IMR-90 (cell line): ENCODE measurements around the gene RBBP8. TPM values are rescaled to one million over a fixed set of nuclear protein-coding genes. Genes with fewer than 3 reads are reported as not detected.
A peak's percentile ranks its signal among the peaks of the same experiment; 100 is the strongest.

Experiments used
- ATAC-seq: fragments of 200-7000 bp; cut with Tn5 transposase; 2 replicates; pipeline ENCODE4 v1.9.1; 2020; ENCODE audit warnings: low read depth, mild to moderate bottlenecking, moderate library complexity
- BruUV-seq: library from RNA; stranded (reverse); fragments of 400-500 nt; replicated peaks from 2 replicates; lab custom pipeline; 2021; lab: Mats Ljungman, UMichigan
- CTCF ChIA-PET: fragments of 300-600 bp; formaldehyde crosslinking; extraction: SDS; loops from one replicate; lab custom pipeline; 2021; ENCODE audit warnings: antibody characterized with exemption; lab: Yijun Ruan, JAX
- POLR2A ChIA-PET: fragments of 300-600 bp; sonication (Branson Sonifier 250); formaldehyde crosslinking; loops from one replicate; lab custom pipeline; 2022; ENCODE audit warnings: antibody characterized with exemption; ENCODE audit not compliant: unreplicated experiment; lab: Charles Lee
- DNase-seq: peaks from one replicate; pipeline ENCODE4 v3.0.0; 2013
- H2AFZ ChIP-seq: replicated peaks from 2 replicates; pipeline ENCODE3; 2013; ENCODE audit warnings: low read length, mild to moderate bottlenecking; ENCODE audit not compliant: poor library complexity
- H2AK5ac ChIP-seq: 2 replicates; pipeline ENCODE4 v1.6.1; 2013; ENCODE audit warnings: low read depth, low read length, inconsistent platforms
- H2AK9ac ChIP-seq: replicated peaks from 2 replicates; pipeline ENCODE3; 2013; ENCODE audit warnings: mild to moderate bottlenecking, low read depth, low read length, moderate library complexity; ENCODE audit not compliant: poor library complexity
- H2BK120ac ChIP-seq: 2 replicates; pipeline ENCODE4 v1.6.1; 2013; ENCODE audit warnings: low read depth, low read length, inconsistent platforms
- H2BK15ac ChIP-seq: 3 replicates; pipeline ENCODE4 v1.6.1; 2013; ENCODE audit warnings: low read depth, low read length, inconsistent platforms
- H2BK20ac ChIP-seq: 2 replicates; pipeline ENCODE4 v1.6.1; 2013; ENCODE audit warnings: low read depth, mild to moderate bottlenecking, inconsistent platforms, low read length, moderate library complexity
- H2BK5ac ChIP-seq: 2 replicates; pipeline ENCODE4 v1.6.1; 2013; ENCODE audit warnings: mild to moderate bottlenecking, low read depth, low read length, inconsistent platforms; ENCODE audit not compliant: poor library complexity, severe bottlenecking
- H3K14ac ChIP-seq: replicated peaks from 2 replicates; pipeline ENCODE4 v1.6.1; 2013; ENCODE audit warnings: low read depth, low read length, inconsistent platforms
- H3K18ac ChIP-seq: 2 replicates; pipeline ENCODE4 v1.6.1; 2013; ENCODE audit warnings: low read depth, low read length, control low read depth
- H3K23ac ChIP-seq: 2 replicates; pipeline ENCODE4 v1.6.1; 2013; ENCODE audit warnings: low read depth, low read length, inconsistent platforms
- H3K27ac ChIP-seq: 2 replicates; pipeline ENCODE4 v1.5.1; 2013; ENCODE audit warnings: mild to moderate bottlenecking, control low read depth, low read length; ENCODE audit not compliant: insufficient read depth
- H3K27me3 ChIP-seq: 2 replicates; pipeline ENCODE4 v1.6.1; 2013; ENCODE audit warnings: low read length; ENCODE audit not compliant: control insufficient read depth, insufficient read depth
- H3K36me3 ChIP-seq: 2 replicates; pipeline ENCODE4 v1.6.1; 2013; ENCODE audit warnings: low read length, mixed read lengths; ENCODE audit not compliant: control insufficient read depth, insufficient read depth
- H3K4ac ChIP-seq: 2 replicates; pipeline ENCODE4 v1.6.1; 2013; ENCODE audit warnings: low read depth, low read length, inconsistent platforms
- H3K4me1 ChIP-seq: 2 replicates; pipeline ENCODE4 v1.6.1; 2013; ENCODE audit warnings: low read length, mixed read lengths; ENCODE audit not compliant: control insufficient read depth, insufficient read depth
- H3K4me2 ChIP-seq: 2 replicates; pipeline ENCODE4 v1.6.1; 2013; ENCODE audit warnings: low read depth, mild to moderate bottlenecking, control low read depth, low read length, moderate library complexity
- H3K4me3 ChIP-seq: 2 replicates; pipeline ENCODE4 v1.5.1; 2013; ENCODE audit warnings: low read depth, mild to moderate bottlenecking, control low read depth, low read length, moderate library complexity; ENCODE audit not compliant: insufficient read depth
- H3K56ac ChIP-seq: 2 replicates; pipeline ENCODE4 v1.6.1; 2013; ENCODE audit warnings: low read length, inconsistent platforms; ENCODE audit not compliant: insufficient read depth; ENCODE audit errors: extremely low read depth
- H3K79me1 ChIP-seq, 2 experiments: 2 replicates each; pipeline ENCODE4 v1.6.1; 2013; ENCODE audit warnings: low read length in 2 of 2, inconsistent platforms in 1 of 2, low read depth in 1 of 2
- H3K9ac ChIP-seq: 2 replicates; pipeline ENCODE4 v1.6.1; 2013; ENCODE audit warnings: low read depth, low read length, control low read depth
- H3K9me1 ChIP-seq: 2 replicates; pipeline ENCODE4 v1.6.1; 2013; ENCODE audit warnings: low read length, inconsistent platforms; ENCODE audit not compliant: insufficient read depth
- H3K9me3 ChIP-seq: 2 replicates; pipeline ENCODE4 v1.6.1; 2013; ENCODE audit warnings: low read length; ENCODE audit not compliant: control insufficient read depth, insufficient read depth
- H4K20me1 ChIP-seq: 2 replicates; pipeline ENCODE4 v1.6.1; 2013; ENCODE audit warnings: low read length, inconsistent platforms; ENCODE audit not compliant: insufficient read depth
- H4K5ac ChIP-seq: 2 replicates; pipeline ENCODE4 v1.6.1; 2013; ENCODE audit warnings: mild to moderate bottlenecking, low read depth, low read length, control low read depth
- H4K8ac ChIP-seq, 2 experiments: 2 replicates each; pipeline ENCODE4 v1.6.1; 2013; ENCODE audit warnings: low read depth in 2 of 2, low read length in 2 of 2, control low read depth in 1 of 2, inconsistent platforms in 1 of 2
- H4K91ac ChIP-seq: 2 replicates; pipeline ENCODE4 v1.6.1; 2013; ENCODE audit warnings: low read depth, low read length, inconsistent platforms; ENCODE audit not compliant: insufficient read depth
- CEBPB ChIP-seq: IDR thresholded peaks from 2 replicates; pipeline ENCODE4 v1.6.1; 2012; ENCODE audit warnings: low read depth, low read length, improper control_type of control experiment
- CHD1 ChIP-seq: IDR thresholded peaks from 2 replicates; pipeline ENCODE4 v1.6.1; 2012; ENCODE audit warnings: low read depth, low read length, improper control_type of control experiment
- CTCF ChIP-seq: conservative IDR thresholded peaks from 2 replicates; pipeline ENCODE4 v1.5.1; 2012; ENCODE audit warnings: mild to moderate bottlenecking, low read depth, low read length, improper control_type of control experiment
- ELK1 ChIP-seq: fragments of 150-350 bp; IDR thresholded peaks from 2 replicates; pipeline ENCODE4 v1.6.1; 2016; ENCODE audit warnings: low read depth, mild to moderate bottlenecking, low read length, moderate library complexity, borderline replicate concordance
- FOS ChIP-seq: fragments of 150-350 bp; IDR thresholded peaks from 2 replicates; pipeline ENCODE4 v1.6.1; 2016; ENCODE audit warnings: low read depth, low read length
- MAFK ChIP-seq: IDR thresholded peaks from 2 replicates; pipeline ENCODE4 v1.6.1; 2012; ENCODE audit warnings: low read depth, low read length, improper control_type of control experiment
- MAZ ChIP-seq: IDR thresholded peaks from 2 replicates; pipeline ENCODE4 v1.6.1; 2012; ENCODE audit warnings: low read depth, mild to moderate bottlenecking, low read length, improper control_type of control experiment, moderate library complexity, borderline replicate concordance
- MXI1 ChIP-seq: IDR thresholded peaks from 2 replicates; pipeline ENCODE4 v1.6.1; 2012; ENCODE audit warnings: low read depth, mild to moderate bottlenecking, low read length, moderate library complexity, borderline replicate concordance
- NFE2L2 ChIP-seq: fragments of 150-350 bp; IDR thresholded peaks from 2 replicates; pipeline ENCODE4 v1.6.1; 2016; ENCODE audit warnings: low read depth, mild to moderate bottlenecking, low read length
- POLR2A ChIP-seq: IDR thresholded peaks from 2 replicates; pipeline ENCODE4 v1.6.1; 2012; ENCODE audit warnings: mild to moderate bottlenecking, low read depth, low read length
- RAD21 ChIP-seq: IDR thresholded peaks from 2 replicates; pipeline ENCODE4 v1.6.1; 2012; ENCODE audit warnings: low read length, improper control_type of control experiment
- SMC3 ChIP-seq: fragments of 150-350 bp; IDR thresholded peaks from 2 replicates; pipeline ENCODE4 v1.6.1; 2016; ENCODE audit warnings: low read depth, mild to moderate bottlenecking, antibody characterized with exemption, low read length, moderate library complexity
- USF2 ChIP-seq: fragments of 150-350 bp; IDR thresholded peaks from 2 replicates; pipeline ENCODE4 v1.6.1; 2017; ENCODE audit warnings: mild to moderate bottlenecking, antibody characterized with exemption, low read length, low read depth
- WGBS, 2 experiments: methylation state at CpG; one replicate each; pipeline versions ENCODE4 v1.1.5 to v1.1.7; 2013; ENCODE audit warnings: missing lambda C conversion rate in 2 of 2; ENCODE audit not compliant: insufficient read length in 1 of 2; ENCODE audit errors: extremely low coverage in 2 of 2; 5-methylcytosine and 5-hydroxymethylcytosine counted together
- dilution Hi-C: fragments of 300-500 bp; cut with HindIII; formaldehyde crosslinking; loops from one replicate; pipeline ENCODE4 v1.14.3; 2018; ENCODE audit warnings: low sequenced_read_pairs; ENCODE audit not compliant: unreplicated experiment
- in situ Hi-C: fragments of 300-500 bp; cut with MboI; formaldehyde crosslinking; loops from 3 replicates; pipeline ENCODE4 v1.14.3; 2019; ENCODE audit warnings: low sequenced_read_pairs, inconsistent platforms, mixed read lengths
- intact Hi-C: fragments of 100-400 bp; cut with micrococcal nuclease; formaldehyde crosslinking; loops from 2 replicates; pipeline ENCODE4 v1.10.0; 2022
- polyA plus RNA-seq, 3 experiments: library from polyadenylated mRNA; depleted of rRNA; stranded (reverse); fragments of >200 nt; gene quantifications; 2 replicates each; pipeline ENCODE4 v1.2.3, GENCODE V29; 2012; ENCODE audit warnings: low replicate concordance in 1 of 3
- total RNA-seq: library from RNA; depleted of rRNA; stranded (reverse); fragments of >200 nt; gene quantifications from 2 replicates; pipeline ENCODE4 v1.2.3, GENCODE V29; 2012

RBBP8 gene
- total and polyA plus RNA-seq, 2 of the 4 experiments (the other 2 are of a cell fraction), result 12.0 to 21.1 TPM

- Histone ChIP-seq H3K4me1 (no peaks in the 10 kb centered on the region), H3K18ac (no peak overlapping the region), H2BK20ac (no peak overlapping the region), H4K91ac (no peak overlapping the region), H2AFZ (no peak overlapping the region), H2BK5ac (no peak overlapping the region), H3K36me3 (no peaks in the 10 kb centered on the region), H2BK15ac (no peak overlapping the region), H3K9me1 (0 out of 2 replicates have a peak, but pooled peaks cover 3% of the 10 kb centered on the region), H2AK9ac (no peak overlapping the region), H4K20me1 (no peaks in the 10 kb centered on the region), H3K4me2 (no peak overlapping the region), H2AK5ac (no peak overlapping the region), H3K14ac (no peak overlapping the region), H4K5ac (0 out of 2 replicates have a peak overlapping the region, but pooled peaks have one; percentile 23), H3K4me3 (no peak overlapping the region), H3K9me3 (no peaks in the 10 kb centered on the region), H2BK120ac (no peak overlapping the region), H3K27ac (no peak overlapping the region), H3K27me3 (no peaks in the 10 kb centered on the region), H3K56ac (no peak overlapping the region), H3K23ac (no peak overlapping the region), H3K4ac (no peak overlapping the region), H4K8ac (no peak overlapping the region), H3K9ac (no peak overlapping the region), H3K79me1 (peaks cover 3 to 6% of the 10 kb centered on the region in 2 experiments; a peak in 2 of 4 replicates)
- dilution Hi-C loops (no loop called here), in situ Hi-C loops (no loop called here), intact Hi-C loops (no loop called here)
- no CpG with 5 or more reads among the region's 3 CpGs for WGBS, 2 experiments
- TF ChIP-seq MAZ, result no peak
- no peak for TF ChIP-seq ELK1
- TF ChIP-seq MAFK, result no peak
- no peak for TF ChIP-seq POLR2A
- TF ChIP-seq CEBPB, result no peak
- TF ChIP-seq NFE2L2, result no peak
- TF ChIP-seq CHD1, result no peak
- no peak for TF ChIP-seq CTCF
- TF ChIP-seq RAD21, result no peak
- no peak for TF ChIP-seq SMC3
- TF ChIP-seq FOS, result no peak
- no peak for TF ChIP-seq USF2
- TF ChIP-seq MXI1, result no peak
- BruUV-seq, result no TSS peak
- ATAC-seq (no peak), DNase-seq (peak; percentile 43)
- ChIA-PET POLR2A (no interaction called here), CTCF (interaction anchor here (0.6 to 1.1 kb wide), 3 partner anchors 10 to 440 kb away, joined by 3 to 9 read pairs (median 4); no protein-coding TSS in a partner anchor)
Observed at GRCh38 chr18:22971038-22971437, 37.9 kb downstream of the RBBP8 start.
